Retina (tissue), 1 donor: Measurements from ENCODE around the gene RADIL.
A peak's percentile ranks its signal among the peaks of the same experiment; 100 is the strongest.

Experiments
- DNase-seq: peaks from one replicate; pipeline ENCODE4 v3.0.0-alpha.2; 2016

The RADIL gene

GRCh38 chr7:4825081-4825480, 58.4 kb downstream of the RADIL start:
- no peak for DNase-seq

GRCh38 chr7:4824120-4824775, 59.3 kb downstream of the RADIL start:
- DNase-seq, result no peak

- DNase-seq, result no peak
These were observed 59.9 kb downstream of the RADIL start for GRCh38 chr7:4823441-4824119.

- no peak for DNase-seq
These were observed 60.8 kb downstream of the RADIL start for GRCh38 chr7:4822677-4823076.

- DNase-seq, result no peak
These were observed 62.5 kb downstream of the RADIL start for GRCh38 chr7:4820967-4821471.

GRCh38 chr7:4820405-4820966, 63.0 kb downstream of the RADIL start:
- DNase-seq, result no peak

- peak; percentile 6 for DNase-seq
These were observed 63.7 kb downstream of the RADIL start for GRCh38 chr7:4819560-4820404.

- DNase-seq, result peak; percentile 16
These were observed 65.3 kb downstream of the RADIL start for GRCh38 chr7:4818000-4818794.

- DNase-seq, result no peak
These were observed 66.2 kb downstream of the RADIL start for GRCh38 chr7:4817178-4817901.

GRCh38 chr7:4816419-4817080, 67.0 kb downstream of the RADIL start:
- DNase-seq, result no peak

- DNase-seq, result no peak
These were observed 67.7 kb downstream of the RADIL start for GRCh38 chr7:4815609-4816418.

- no peak for DNase-seq
These were observed 68.4 kb downstream of the RADIL start for GRCh38 chr7:4815121-4815520.

- DNase-seq, result no peak
These were observed 69.1 kb downstream of the RADIL start for GRCh38 chr7:4814433-4814832.

GRCh38 chr7:4809666-4810065, 73.8 kb downstream of the RADIL start:
- no peak for DNase-seq

GRCh38 chr7:4809091-4809591, 74.4 kb downstream of the RADIL start:
- no peak for DNase-seq

- no peak for DNase-seq
These were observed 75.0 kb downstream of the RADIL start for GRCh38 chr7:4808565-4808964.

GRCh38 chr7:4808026-4808425, 75.5 kb downstream of the RADIL start:
- no peak for DNase-seq

GRCh38 chr7:4807598-4808016, 75.9 kb downstream of the RADIL start:
- no peak for DNase-seq

- DNase-seq, result no peak
These were observed 76.4 kb downstream of the RADIL start for GRCh38 chr7:4806983-4807597.

- no peak for DNase-seq
These were observed 77.6 kb downstream of the RADIL start for GRCh38 chr7:4805984-4806300.
